Transverse colon (tissue), 4 donors: Measurements from ENCODE around the gene LRRC3.
"Not testable (repeated sequence)": the region's sequence is repeated elsewhere in the genome, so short reads cannot be mapped to it uniquely, and the experiment has no call there.

Source experiments
- CTCF ChIP-seq, 5 experiments: fragments of 200-600 bp in 3 of 5; fragments of 450-650 bp in 2 of 5; sonication (generic) in 3 of 5; IDR thresholded peaks; 1 replicate in 2 of 5; 2 replicates in 3 of 5; pipeline ENCODE4 v1.5.1; 2016 to 2017; ENCODE audit warnings: antibody characterized with exemption in 5 of 5, inconsistent platforms in 3 of 5, mild to moderate bottlenecking in 2 of 5, moderate library complexity in 1 of 5
- POLR2AphosphoS5 ChIP-seq, 3 donors: sonication (generic); formaldehyde crosslinking; IDR thresholded peaks; one replicate each; pipeline ENCODE4 v1.6.1; 2016; ENCODE audit warnings: antibody characterized with exemption in 3 of 3

DNA sequence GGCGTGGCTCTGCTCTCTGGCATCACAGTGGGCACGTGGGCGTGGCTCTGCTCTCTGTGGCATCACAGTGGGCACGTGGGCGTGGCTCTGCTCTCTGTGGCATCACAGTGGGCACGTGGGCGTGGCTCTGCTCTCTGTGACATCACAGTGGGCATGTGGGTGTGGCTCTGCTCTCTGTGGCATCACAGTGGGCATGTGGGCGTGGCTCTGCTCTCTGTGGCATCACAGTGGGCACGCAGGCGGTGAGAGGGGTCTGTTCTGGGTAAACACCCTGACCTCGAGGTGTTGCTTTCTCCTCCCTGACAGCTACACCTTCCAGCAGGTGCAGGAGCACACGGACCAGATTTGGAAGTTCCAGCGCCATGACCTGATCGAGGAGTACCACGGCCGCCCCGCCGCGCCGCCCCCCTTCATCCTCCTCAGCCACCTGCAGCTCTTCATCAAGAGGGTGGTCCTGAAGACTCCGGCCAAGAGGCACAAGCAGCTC lies 37.6 kb upstream of the LRRC3 start:
- TF ChIP-seq POLR2AphosphoS5, CTCF (IDR thresholded peaks at IDR 0.05): not testable (repeated sequence)
